ENCODE results near the gene PMS2. TPM values are rescaled to one million over a fixed set of nuclear protein-coding genes. Genes with fewer than 3 reads are reported as not detected.

Gene PMS2
- total and polyA plus RNA-seq, 9 of the 15 experiments (the other 6 are each of a cell fraction or from before 2014, with no cell fraction given), result 4.9 to 27.6 (median 16.5) TPM

- TF ChIP-seq DIDO1 (tag; IDR thresholded peaks at IDR 0.05; ENCODE audit: low read depth), result no peak
- TF ChIP-seq, protein P1, sequence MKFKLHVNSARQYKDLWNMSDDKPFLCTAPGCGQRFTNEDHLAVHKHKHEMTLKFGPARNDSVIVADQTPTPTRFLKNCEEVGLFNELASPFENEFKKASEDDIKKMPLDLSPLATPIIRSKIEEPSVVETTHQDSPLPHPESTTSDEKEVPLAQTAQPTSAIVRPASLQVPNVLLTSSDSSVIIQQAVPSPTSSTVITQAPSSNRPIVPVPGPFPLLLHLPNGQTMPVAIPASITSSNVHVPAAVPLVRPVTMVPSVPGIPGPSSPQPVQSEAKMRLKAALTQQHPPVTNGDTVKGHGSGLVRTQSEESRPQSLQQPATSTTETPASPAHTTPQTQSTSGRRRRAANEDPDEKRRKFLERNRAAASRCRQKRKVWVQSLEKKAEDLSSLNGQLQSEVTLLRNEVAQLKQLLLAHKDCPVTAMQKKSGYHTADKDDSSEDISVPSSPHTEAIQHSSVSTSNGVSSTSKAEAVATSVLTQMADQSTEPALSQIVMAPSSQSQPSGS (CRISPR knock-in tag; IDR thresholded peaks at IDR 0.05), result no peak
- no peak for TF ChIP-seq CREM (IDR thresholded peaks at IDR 0.05; ENCODE audit: low read depth)
- no peak for TF ChIP-seq ZNF316 (IDR thresholded peaks at IDR 0.05)
- TF ChIP-seq MLLT1 (IDR thresholded peaks at IDR 0.05), result no peak
- no peak for TF ChIP-seq SMC3 (conservative IDR thresholded peaks at IDR 0.05; ENCODE audit: insufficient read depth, low read depth, low read length)
- no peak for TF ChIP-seq SNRNP70 (optimal IDR thresholded peaks at IDR 0.05; ENCODE audit: low read depth, low read length)
- TF ChIP-seq ZNF384 (IDR thresholded peaks at IDR 0.05; ENCODE audit: low read depth, low read length), result no peak
- TF ChIP-seq RBBP5 (IDR thresholded peaks at IDR 0.05; ENCODE audit: borderline replicate concordance, insufficient read depth, low read length, poor library complexity, severe bottlenecking), result no peak
- no peak for TF ChIP-seq ZNF57 (CRISPR knock-in tag; IDR thresholded peaks at IDR 0.05)
- no peak for TF ChIP-seq ZNF143 (CRISPR knock-in tag; IDR thresholded peaks at IDR 0.05)
- no peak for TF ChIP-seq COPS2 (conservative IDR thresholded peaks at IDR 0.05)
- no peak for TF ChIP-seq ATF6 (CRISPR knock-in tag; IDR thresholded peaks at IDR 0.05)
- peak; percentile 70; the same call in 1 of the 2 replicates for TF ChIP-seq FOXJ2 (tag; IDR thresholded peaks at IDR 0.05)
- no peak for TF ChIP-seq HES1 (IDR thresholded peaks at IDR 0.05; ENCODE audit: low read depth)
- peak; percentile 92 for TF ChIP-seq ZNF766 (CRISPR knock-in tag; conservative IDR thresholded peaks at IDR 0.05)
- peak; percentile 51; the same call in 1 of the 2 replicates for TF ChIP-seq KLF13 (tag; IDR thresholded peaks at IDR 0.05; ENCODE audit: borderline replicate concordance, low read depth)
- no peak for TF ChIP-seq ZNF23 (CRISPR knock-in tag; IDR thresholded peaks at IDR 0.05)
- peak; percentile 78 for TF ChIP-seq DMBX1 (CRISPR knock-in tag; IDR thresholded peaks at IDR 0.05; ENCODE audit: borderline replicate concordance)
- TF ChIP-seq, protein P2, sequence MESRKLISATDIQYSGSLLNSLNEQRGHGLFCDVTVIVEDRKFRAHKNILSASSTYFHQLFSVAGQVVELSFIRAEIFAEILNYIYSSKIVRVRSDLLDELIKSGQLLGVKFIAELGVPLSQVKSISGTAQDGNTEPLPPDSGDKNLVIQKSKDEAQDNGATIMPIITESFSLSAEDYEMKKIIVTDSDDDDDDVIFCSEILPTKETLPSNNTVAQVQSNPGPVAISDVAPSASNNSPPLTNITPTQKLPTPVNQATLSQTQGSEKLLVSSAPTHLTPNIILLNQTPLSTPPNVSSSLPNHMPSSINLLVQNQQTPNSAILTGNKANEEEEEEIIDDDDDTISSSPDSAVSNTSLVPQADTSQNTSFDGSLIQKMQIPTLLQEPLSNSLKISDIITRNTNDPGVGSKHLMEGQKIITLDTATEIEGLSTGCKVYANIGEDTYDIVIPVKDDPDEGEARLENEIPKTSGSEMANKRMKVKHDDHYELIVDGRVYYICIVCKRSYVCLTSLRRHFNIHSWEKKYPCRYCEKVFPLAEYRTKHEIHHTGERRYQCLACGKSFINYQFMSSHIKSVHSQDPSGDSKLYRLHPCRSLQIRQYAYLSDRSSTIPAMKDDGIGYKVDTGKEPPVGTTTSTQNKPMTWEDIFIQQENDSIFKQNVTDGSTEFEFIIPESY (CRISPR knock-in tag; IDR thresholded peaks at IDR 0.05), result no peak
- TF ChIP-seq HCFC1 (IDR thresholded peaks at IDR 0.05; ENCODE audit: low read depth, low read length), result no peak
Observed at GRCh38 chr7:6015917-6016652, 7.2 kb upstream of the PMS2 start (continued).
